Activated T-helper 2 cell treated with anti-CD3 and anti-CD28 coated beads, Interferon-gamma antibody, Interleukin-2, Interleukin-4, amounts not matched to agents 10 μg/mL and 5 μg/mL and 100 μg/mL, durations not matched to agents 14 hours and 24 hours and 36 hours (primary cell): ENCODE measurements around the gene PFKP. TPM values are rescaled to one million over a fixed set of nuclear protein-coding genes. Genes with fewer than 3 reads are reported as not detected.
"Not testable (repeated sequence)": the region's sequence is repeated elsewhere in the genome, so short reads cannot be mapped to it uniquely, and the experiment has no call there.

Experiments
- DNase-seq: peaks from one replicate; pipeline ENCODE4 v3.0.0; 2021; ENCODE audit warnings: low spot score
- H3K27ac Mint-ChIP-seq: one replicate; pipeline ENCODE4 v1.8.0; 2021; ENCODE audit warnings: mixed read lengths
- H3K27me3 Mint-ChIP-seq: one replicate; pipeline ENCODE4 v1.8.0; 2021; ENCODE audit warnings: low read depth, mixed read lengths
- H3K36me3 Mint-ChIP-seq: one replicate; pipeline ENCODE4 v1.8.0; 2021; ENCODE audit warnings: low read depth, mixed read lengths
- H3K4me1 Mint-ChIP-seq: one replicate; pipeline ENCODE4 v1.8.0; 2021; ENCODE audit warnings: low read depth, mixed read lengths
- H3K4me3 Mint-ChIP-seq: one replicate; pipeline ENCODE4 v1.8.0; 2021; ENCODE audit warnings: low read depth, mild to moderate bottlenecking, moderate library complexity, mixed read lengths
- H3K9me3 Mint-ChIP-seq: one replicate; pipeline ENCODE4 v1.8.0; 2021; ENCODE audit warnings: mixed read lengths
- intact Hi-C: fragments of 100-400 bp; cut with micrococcal nuclease; formaldehyde crosslinking; loops from one replicate; pipeline ENCODE4 v1.15.1; 2023
- total RNA-seq: library from RNA; stranded (reverse); gene quantifications from 2 replicates; pipeline ENCODE4 v1.2.3, GENCODE V29; 2022

Gene PFKP
- total RNA-seq, 1 donor from 2014 or later = 250 TPM

- H3K27me3 Mint-ChIP-seq = peaks cover 32% of the 10 kb centered on the region
- no peaks in the 10 kb centered on the region for H3K9me3 Mint-ChIP-seq
- intact Hi-C loops = no loop called here
- no peaks in the 10 kb centered on the region for H3K36me3 Mint-ChIP-seq
- peaks cover 8% of the 10 kb centered on the region for H3K4me1 Mint-ChIP-seq
- H3K27ac Mint-ChIP-seq = no peak overlapping the region
- no peak overlapping the region for H3K4me3 Mint-ChIP-seq
- no peak for DNase-seq
Measured at GRCh38 chr10:3053155-3053554, 14.2 kb upstream of the PFKP start.

DNA sequence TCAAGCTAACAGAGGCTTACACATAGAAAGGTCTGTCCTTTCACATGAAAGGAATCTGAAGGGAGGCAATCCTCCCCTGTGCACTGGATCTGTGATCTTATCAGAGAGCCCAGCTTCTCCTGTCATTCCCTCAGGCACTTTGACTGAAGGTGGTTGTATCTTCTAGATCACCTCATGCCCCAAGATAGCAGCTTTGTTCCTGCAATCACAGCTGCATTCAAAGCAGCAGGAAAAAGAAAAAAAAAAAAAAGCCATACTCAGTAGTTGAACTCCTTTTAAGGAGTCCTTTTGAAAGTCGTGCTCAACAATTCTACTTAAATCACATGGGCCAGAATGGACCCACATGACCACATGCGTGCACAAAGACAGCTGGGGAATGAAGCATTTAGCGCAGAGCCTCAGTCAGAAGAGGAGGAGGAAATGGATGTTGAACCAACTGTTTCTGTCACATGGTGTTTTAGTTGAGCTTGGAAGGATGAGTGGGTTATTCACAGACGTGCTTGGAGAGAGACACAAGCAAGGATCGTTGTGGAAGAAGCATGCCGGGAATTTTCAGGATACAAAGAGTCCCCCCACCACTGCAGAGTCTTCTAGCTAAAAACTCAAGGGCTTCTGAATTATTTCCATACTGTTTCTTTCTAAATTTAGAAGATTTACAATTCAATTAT lies 13.0 kb upstream of the PFKP start:
- no peak for DNase-seq
- intact Hi-C loops = no loop called here
- H3K27ac Mint-ChIP-seq = no peak overlapping the region
- H3K9me3 Mint-ChIP-seq = no peaks in the 10 kb centered on the region
- no peaks in the 10 kb centered on the region for H3K36me3 Mint-ChIP-seq
- peaks cover 10% of the 10 kb centered on the region for H3K4me1 Mint-ChIP-seq
- H3K4me3 Mint-ChIP-seq = no peak overlapping the region
- H3K27me3 Mint-ChIP-seq = peaks cover 38% of the 10 kb centered on the region

DNA sequence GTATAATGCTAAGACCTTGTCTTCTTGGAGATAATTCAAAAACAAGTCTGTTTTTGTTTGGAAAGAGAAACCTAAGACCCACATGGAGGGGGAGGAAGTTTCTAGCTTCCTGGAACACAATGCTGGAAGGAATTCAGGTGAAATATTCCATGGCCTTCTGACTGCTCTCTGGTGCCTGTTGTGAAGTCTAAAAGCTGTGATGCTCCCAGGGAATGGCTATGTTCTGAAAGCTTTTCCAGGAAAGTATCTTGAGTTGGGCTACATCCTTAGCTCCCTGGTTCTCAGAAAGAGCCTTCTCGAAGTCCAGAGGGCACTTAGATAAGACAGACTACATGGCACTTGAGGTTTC lies 12.5 kb upstream of the PFKP start:
- intact Hi-C loops = no loop called here
- DNase-seq = no peak
- peaks cover 36% of the 10 kb centered on the region for H3K27me3 Mint-ChIP-seq
- H3K9me3 Mint-ChIP-seq = no peaks in the 10 kb centered on the region
- H3K4me1 Mint-ChIP-seq = peaks cover 10% of the 10 kb centered on the region
- H3K27ac Mint-ChIP-seq = no peak overlapping the region
- no peak overlapping the region for H3K4me3 Mint-ChIP-seq
- no peaks in the 10 kb centered on the region for H3K36me3 Mint-ChIP-seq

GRCh38 chr10:3056280-3057037 lies 10.9 kb upstream of the PFKP start:
- intact Hi-C loops = no loop called here
- no peak overlapping the region for H3K4me3 Mint-ChIP-seq
- peaks cover 10% of the 10 kb centered on the region for H3K4me1 Mint-ChIP-seq
- no peaks in the 10 kb centered on the region for H3K9me3 Mint-ChIP-seq
- H3K27me3 Mint-ChIP-seq = peaks cover 33% of the 10 kb centered on the region
- no peak for DNase-seq
- no peaks in the 10 kb centered on the region for H3K36me3 Mint-ChIP-seq
- no peak overlapping the region for H3K27ac Mint-ChIP-seq

GRCh38 chr10:3057946-3058345 lies 9.4 kb upstream of the PFKP start:
- no peak overlapping the region for H3K4me3 Mint-ChIP-seq
- H3K4me1 Mint-ChIP-seq = peaks cover 10% of the 10 kb centered on the region
- H3K9me3 Mint-ChIP-seq = no peaks in the 10 kb centered on the region
- H3K27me3 Mint-ChIP-seq = peaks cover 33% of the 10 kb centered on the region
- DNase-seq = no peak
- H3K27ac Mint-ChIP-seq = no peak overlapping the region
- no peaks in the 10 kb centered on the region for H3K36me3 Mint-ChIP-seq
- intact Hi-C loops = no loop called here

DNA sequence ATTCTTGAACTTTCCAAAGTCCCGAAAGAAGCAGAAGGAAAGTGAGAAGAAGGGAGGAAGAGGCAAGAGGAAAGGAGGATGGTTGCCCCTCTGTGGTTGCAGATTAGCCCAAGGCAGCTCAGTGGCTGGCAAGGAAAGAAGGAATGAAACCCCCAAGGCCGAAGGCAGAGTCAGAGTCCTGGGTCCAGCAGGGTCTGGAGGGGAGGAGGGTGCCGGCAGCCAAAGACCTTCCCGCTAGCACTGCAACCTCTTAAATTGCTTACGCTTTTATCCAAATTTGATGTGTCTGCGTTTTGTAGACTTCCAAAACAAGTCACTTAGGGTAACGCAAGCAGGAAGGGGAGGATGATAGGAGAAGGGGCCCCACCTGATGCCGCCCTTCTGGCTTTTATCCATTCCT lies 7.4 kb upstream of the PFKP start:
- H3K4me3 Mint-ChIP-seq = no peak overlapping the region
- no peaks in the 10 kb centered on the region for H3K36me3 Mint-ChIP-seq
- H3K27ac Mint-ChIP-seq = no peak overlapping the region
- no peak for DNase-seq
- H3K27me3 Mint-ChIP-seq = peaks cover 30% of the 10 kb centered on the region
- intact Hi-C loops = no loop called here
- H3K4me1 Mint-ChIP-seq = peaks cover 10% of the 10 kb centered on the region
- no peaks in the 10 kb centered on the region for H3K9me3 Mint-ChIP-seq

GRCh38 chr10:3060481-3060889 lies 6.9 kb upstream of the PFKP start:
- Mint-ChIP-seq H3K27me3 (peaks cover 27% of the 10 kb centered on the region), H3K4me1 (peaks cover 10% of the 10 kb centered on the region), H3K36me3 (no peaks in the 10 kb centered on the region), H3K4me3 (no peak overlapping the region), H3K27ac (no peak overlapping the region), H3K9me3 (no peaks in the 10 kb centered on the region)
- intact Hi-C loops = no loop called here
- DNase-seq = no peak

DNA sequence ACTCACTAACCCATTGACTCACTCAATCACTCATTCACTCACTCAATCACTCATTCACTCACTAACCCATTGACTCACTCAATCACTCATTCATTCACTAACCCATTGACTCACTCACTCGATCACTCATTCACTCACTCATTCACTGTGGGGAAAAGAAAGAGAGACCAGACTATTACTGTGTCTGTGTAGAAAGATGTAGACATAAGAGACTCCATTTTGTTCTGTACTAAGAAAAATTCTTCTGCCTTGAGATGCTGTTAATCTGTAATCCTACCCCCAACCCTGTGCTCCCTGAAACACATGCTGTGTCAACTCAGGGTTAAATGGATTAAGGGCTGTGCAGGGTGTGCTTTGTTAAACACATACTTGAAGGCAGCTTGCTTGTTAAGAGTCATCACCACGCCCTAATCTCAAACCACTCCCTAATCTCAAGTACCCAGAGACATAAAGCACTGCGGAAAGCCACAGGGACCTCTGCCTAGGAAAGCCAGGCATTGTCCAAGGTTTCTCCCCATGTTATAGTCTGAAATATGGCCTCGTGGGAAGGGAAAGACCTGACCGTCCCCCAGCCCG lies 5.9 kb upstream of the PFKP start:
- peaks cover 31% of the 10 kb centered on the region for H3K27me3 Mint-ChIP-seq
- intact Hi-C loops, H3K9me3 Mint-ChIP-seq, H3K4me3 Mint-ChIP-seq, H3K27ac Mint-ChIP-seq, H3K36me3 Mint-ChIP-seq, DNase-seq, H3K4me1 Mint-ChIP-seq: not testable (repeated sequence)

DNA sequence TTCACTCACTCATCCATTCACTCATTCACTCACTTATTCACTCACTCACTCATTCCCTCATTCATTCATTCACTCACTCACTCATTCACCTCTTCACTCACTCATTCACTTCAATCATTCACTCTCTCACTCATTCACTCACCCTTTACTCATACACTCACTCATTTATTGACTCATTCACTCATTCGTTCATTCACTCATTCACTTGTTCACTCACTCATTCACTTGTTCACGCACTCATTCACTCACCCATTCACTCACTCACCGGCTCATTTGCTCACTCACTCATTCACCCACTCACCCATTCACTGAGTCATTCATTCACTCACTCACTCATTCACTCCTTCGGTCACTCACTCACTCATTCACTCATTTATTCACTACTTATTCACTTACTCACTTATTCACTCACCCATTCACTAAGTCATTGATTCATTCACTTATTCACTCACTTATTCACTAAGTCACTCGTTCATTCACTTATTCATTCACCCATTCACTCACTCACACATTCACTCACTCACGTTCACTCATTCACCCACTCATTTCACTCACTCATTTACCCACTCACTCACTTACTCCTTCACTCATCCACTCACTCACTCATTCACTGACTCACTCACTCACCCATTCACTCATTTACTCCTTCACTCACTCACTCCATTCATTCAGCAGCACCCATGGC lies 4.7 kb upstream of the PFKP start:
- Mint-ChIP-seq H3K27me3 (peaks cover 26% of the 10 kb centered on the region), H3K4me3 (no peak overlapping the region), H3K27ac (no peak overlapping the region), H3K9me3 (no peaks in the 10 kb centered on the region), H3K36me3 (no peaks in the 10 kb centered on the region), H3K4me1 (peaks cover 2% of the 10 kb centered on the region)
- DNase-seq = no peak
- intact Hi-C loops = no loop called here

DNA sequence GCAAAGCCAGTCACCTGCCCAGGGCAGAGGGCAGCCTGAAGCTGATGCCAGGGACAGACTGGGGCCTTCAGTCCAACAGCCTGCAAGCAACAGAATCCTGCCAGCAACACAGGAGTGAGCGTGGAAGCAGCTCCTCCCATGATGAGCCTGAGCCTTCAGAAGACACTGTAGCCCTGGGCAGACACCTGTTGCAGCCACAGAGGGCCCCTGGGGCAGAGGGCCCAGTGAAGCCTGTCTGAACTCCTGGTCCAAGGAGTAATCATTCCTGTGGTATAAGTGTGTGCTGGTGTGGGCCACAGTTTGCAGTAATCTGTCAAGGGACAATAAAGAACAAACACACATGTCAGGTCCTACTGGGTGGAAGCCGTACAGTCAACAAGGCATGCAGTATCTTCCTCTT lies 2.9 kb upstream of the PFKP start:
- H3K27me3 Mint-ChIP-seq = peaks cover 17% of the 10 kb centered on the region
- H3K27ac Mint-ChIP-seq = no peak overlapping the region
- peaks cover 9% of the 10 kb centered on the region for H3K36me3 Mint-ChIP-seq
- peaks cover 4% of the 10 kb centered on the region for H3K4me1 Mint-ChIP-seq
- no peaks in the 10 kb centered on the region for H3K9me3 Mint-ChIP-seq
- DNase-seq = no peak
- no peak overlapping the region for H3K4me3 Mint-ChIP-seq
- intact Hi-C loops = no loop called here

- Mint-ChIP-seq H3K36me3 (peaks cover 21% of the 10 kb centered on the region), H3K4me3 (peak overlapping the region; percentile 69), H3K27ac (peak overlapping the region; percentile 26), H3K9me3 (no peaks in the 10 kb centered on the region), H3K4me1 (peaks cover 15% of the 10 kb centered on the region), H3K27me3 (peaks cover 12% of the 10 kb centered on the region)
- intact Hi-C loops = loop anchor here (2.0 kb wide), 1 partner anchor 107 kb away; the partner anchor contains the start of gene PITRM1
- no peak for DNase-seq
Measured at GRCh38 chr10:3065622-3066021, 1.7 kb upstream of the PFKP start.

DNA sequence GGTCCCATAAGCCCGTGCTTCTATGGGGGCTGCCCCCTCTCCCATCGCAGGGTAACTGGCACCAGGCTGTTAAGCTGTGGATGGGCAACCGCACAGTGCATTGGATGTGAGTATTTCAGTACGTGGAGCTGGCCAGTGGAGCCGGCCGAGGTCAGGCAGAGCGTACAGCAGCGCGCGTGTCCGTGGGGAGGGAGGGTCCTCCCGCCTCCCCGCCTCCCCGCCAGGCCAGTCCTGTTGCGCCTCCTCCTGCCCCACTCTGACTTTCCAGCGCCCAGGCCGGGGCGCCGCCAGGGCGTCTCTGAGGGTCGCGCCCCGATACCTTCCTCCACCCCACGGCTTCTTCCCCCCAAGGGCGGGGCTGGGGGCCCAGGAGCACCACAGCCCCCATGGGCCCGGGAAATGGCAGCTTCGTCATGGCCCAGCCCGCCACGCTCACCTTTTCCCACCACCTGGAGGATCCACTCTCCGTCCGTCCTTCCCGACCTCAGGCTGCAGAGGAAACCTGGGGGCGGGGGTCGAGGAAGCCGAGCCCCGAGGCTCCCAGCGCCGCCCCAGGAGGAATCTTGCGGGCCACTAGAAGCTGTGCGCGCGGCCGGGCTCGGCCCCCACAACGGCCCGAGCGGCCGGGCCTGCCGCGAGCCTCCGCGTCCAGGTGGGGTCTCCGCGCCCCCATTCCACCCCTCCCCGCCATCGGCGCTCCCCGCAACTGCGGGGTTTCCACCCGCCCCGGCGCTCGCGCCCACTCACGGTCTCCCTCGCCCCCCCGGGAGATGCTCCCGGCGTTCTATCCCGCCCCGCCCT lies 831 bp upstream of the PFKP start:
- Mint-ChIP-seq H3K36me3 (peaks cover 28% of the 10 kb centered on the region), H3K27me3 (peaks cover 12% of the 10 kb centered on the region), H3K27ac (no peak overlapping the region), H3K4me1 (peaks cover 20% of the 10 kb centered on the region), H3K9me3 (no peaks in the 10 kb centered on the region), H3K4me3 (peak overlapping the region; percentile 69)
- intact Hi-C loops = loop anchor here (2.0 kb wide), 1 partner anchor 106 kb away; the partner anchor contains the start of gene PITRM1
- DNase-seq = no peak
